ENCODE measurements around the gene ZNF511.

ZNF511 gene

GRCh38 chr10:133329491-133330202 is 20.9 kb downstream of the ZNF511 start:
- Histone ChIP-seq H3K27me3 (ENCODE audit: insufficient read depth, low read length) (peaks cover 9% of the 10 kb centered on the region), H2AFZ (ENCODE audit: low read length) (no peak overlapping the region)

GRCh38 chr10:133332936-133333699 is 24.4 kb downstream of the ZNF511 start:
- Histone ChIP-seq H3K9ac (ENCODE audit: low read length) (no peak overlapping the region), H3K27me3 (ENCODE audit: insufficient read depth, low read length) (no peaks in the 10 kb centered on the region; the same call in 1 of the 2 replicates), H2AFZ (ENCODE audit: low read length) (no peak overlapping the region), H3K4me2 (ENCODE audit: low read length) (no peak overlapping the region), H3K36me3 (ENCODE audit: insufficient read depth, low read length) (no peaks in the 10 kb centered on the region), H3K4me1 (ENCODE audit: insufficient read depth, low read length, severe bottlenecking) (peaks cover 4% of the 10 kb centered on the region), H3F3A (ENCODE audit: insufficient read depth, low read length) (no peaks in the 10 kb centered on the region), H3K4me3 (ENCODE audit: low read depth, low read length, poor library complexity, severe bottlenecking) (no peak overlapping the region), H3K79me2 (ENCODE audit: insufficient read depth, low read length) (no peaks in the 10 kb centered on the region), H3K9me2 (ENCODE audit: low read depth, low read length) (no peaks in the 10 kb centered on the region), H3K9me3 (ENCODE audit: low read length) (peaks cover 3% of the 10 kb centered on the region; the same call in 1 of the 2 replicates), H4K20me1 (ENCODE audit: insufficient read depth, low read length) (no peaks in the 10 kb centered on the region), H3K27ac (ENCODE audit: low read depth, low read length, poor library complexity, severe bottlenecking) (no peak overlapping the region)
- TF ChIP-seq CTCF (IDR thresholded peaks at IDR 0.05; ENCODE audit: low read length) (no peak), EZH2 (IDR thresholded peaks at IDR 0.05; ENCODE audit: borderline replicate concordance, low read length) (no peak)

More at GRCh38 chr10:133329491-133330202, 20.9 kb downstream of the ZNF511 start:
- H3K4me3 ChIP-seq (ENCODE audit: low read depth, low read length, poor library complexity, severe bottlenecking) = no peak overlapping the region
- H3K27ac ChIP-seq (ENCODE audit: low read depth, low read length, poor library complexity, severe bottlenecking) = no peak overlapping the region
- no peaks in the 10 kb centered on the region for H4K20me1 ChIP-seq (ENCODE audit: insufficient read depth, low read length)
- peaks cover 11% of the 10 kb centered on the region for H3K4me1 ChIP-seq (ENCODE audit: insufficient read depth, low read length, severe bottlenecking)
- no peaks in the 10 kb centered on the region for H3K36me3 ChIP-seq (ENCODE audit: insufficient read depth, low read length)
- no peaks in the 10 kb centered on the region for H3K9me3 ChIP-seq (ENCODE audit: low read length)
- TF ChIP-seq CTCF (IDR thresholded peaks at IDR 0.05; ENCODE audit: low read length) (peak; percentile 89), EZH2 (IDR thresholded peaks at IDR 0.05; ENCODE audit: borderline replicate concordance, low read length) (no peak)
- H3K9me2 ChIP-seq (ENCODE audit: low read depth, low read length) = no peaks in the 10 kb centered on the region
- H3F3A ChIP-seq (ENCODE audit: insufficient read depth, low read length) = no peaks in the 10 kb centered on the region
- peak overlapping the region; percentile 22; the same call in 1 of the 2 replicates for H3K4me2 ChIP-seq (ENCODE audit: low read length)
- H3K9ac ChIP-seq (ENCODE audit: low read length) = no peak overlapping the region
- no peaks in the 10 kb centered on the region for H3K79me2 ChIP-seq (ENCODE audit: insufficient read depth, low read length)

- no peak overlapping the region for H3K4me2 ChIP-seq (ENCODE audit: low read length)
- H3F3A ChIP-seq (ENCODE audit: insufficient read depth, low read length) = no peaks in the 10 kb centered on the region
- no peak overlapping the region for H3K4me3 ChIP-seq (ENCODE audit: low read depth, low read length, poor library complexity, severe bottlenecking)
- no peak overlapping the region for H2AFZ ChIP-seq (ENCODE audit: low read length)
- peaks cover 6% of the 10 kb centered on the region; the same call in 1 of the 2 replicates for H3K9me3 ChIP-seq (ENCODE audit: low read length)
- no peaks in the 10 kb centered on the region; the same call in 1 of the 2 replicates for H3K27me3 ChIP-seq (ENCODE audit: insufficient read depth, low read length)
- H3K4me1 ChIP-seq (ENCODE audit: insufficient read depth, low read length, severe bottlenecking) = peaks cover 4% of the 10 kb centered on the region
- no peaks in the 10 kb centered on the region for H3K9me2 ChIP-seq (ENCODE audit: low read depth, low read length)
- no peak overlapping the region for H3K9ac ChIP-seq (ENCODE audit: low read length)
- H3K27ac ChIP-seq (ENCODE audit: low read depth, low read length, poor library complexity, severe bottlenecking) = no peak overlapping the region
- no peaks in the 10 kb centered on the region for H4K20me1 ChIP-seq (ENCODE audit: insufficient read depth, low read length)
- no peak for TF ChIP-seq EZH2 (IDR thresholded peaks at IDR 0.05; ENCODE audit: borderline replicate concordance, low read length)
- no peak for TF ChIP-seq CTCF (IDR thresholded peaks at IDR 0.05; ENCODE audit: low read length)
- H3K79me2 ChIP-seq (ENCODE audit: insufficient read depth, low read length) = no peaks in the 10 kb centered on the region
- H3K36me3 ChIP-seq (ENCODE audit: insufficient read depth, low read length) = no peaks in the 10 kb centered on the region
Measured at GRCh38 chr10:133334503-133335245, 26.0 kb downstream of the ZNF511 start.

Measured in OCI-LY1 (cell line).